PC-9 (cell line): ENCODE results near the gene EXD3. TPM values are rescaled to one million over a fixed set of nuclear protein-coding genes. Genes with fewer than 3 reads are reported as not detected.

ENCODE experiments used
- BruUV-seq: library from RNA; stranded (reverse); fragments of 400-500 nt; replicated peaks from 2 replicates; lab custom pipeline; 2021; lab: Mats Ljungman, UMichigan
- CTCF ChIA-PET: fragments of 300-600 bp; sonication (Branson Sonifier 250); formaldehyde crosslinking; loops from one replicate; lab custom pipeline; 2022; ENCODE audit warnings: antibody characterized with exemption; lab: Charles Lee
- POLR2A ChIA-PET: fragments of 300-600 bp; sonication (Branson Sonifier 250); formaldehyde crosslinking; loops from one replicate; lab custom pipeline; 2022; ENCODE audit warnings: antibody characterized with exemption; ENCODE audit not compliant: unreplicated experiment; lab: Charles Lee
- DNase-seq, 2 experiments: peaks; one replicate each; pipeline versions ENCODE4 v3.0.0 to v3.0.0-alpha.2; 2015 to 2022; ENCODE audit warnings: mixed read lengths in 1 of 2
- H2AFZ ChIP-seq: fragments of 200-600 bp; sonication (generic); 2 replicates; pipeline ENCODE4 v1.8.1; 2017; ENCODE audit warnings: antibody characterized with exemption
- H3F3A ChIP-seq: fragments of 200-600 bp; sonication (generic); 2 replicates; pipeline ENCODE4 v1.8.1; 2017; ENCODE audit warnings: antibody characterized with exemption, mild to moderate bottlenecking, low read depth; ENCODE audit not compliant: insufficient read depth
- H3K27ac ChIP-seq: fragments of 200-600 bp; sonication (generic); 2 replicates; pipeline ENCODE4 v1.6.1; 2016; ENCODE audit warnings: mixed run types
- H3K27me3 ChIP-seq: fragments of 200-600 bp; sonication (generic); 2 replicates; pipeline ENCODE4 v1.6.1; 2016; ENCODE audit warnings: low read depth, mixed run types; ENCODE audit not compliant: insufficient read depth
- H3K36me3 ChIP-seq: fragments of 200-600 bp; sonication (generic); 2 replicates; pipeline ENCODE4 v1.6.1; 2016; ENCODE audit warnings: low read depth, mixed run types
- H3K4me1 ChIP-seq: fragments of 200-600 bp; sonication (generic); replicated peaks from 2 replicates; pipeline ENCODE4 v1.6.1; 2016; ENCODE audit warnings: mixed run types; ENCODE audit not compliant: insufficient read depth
- H3K4me2 ChIP-seq: fragments of 200-600 bp; sonication (generic); 2 replicates; pipeline ENCODE4 v1.6.1; 2017; ENCODE audit warnings: mixed run types
- H3K4me3 ChIP-seq: fragments of 200-600 bp; sonication (generic); 2 replicates; pipeline ENCODE4 v1.6.1; 2016; ENCODE audit warnings: mixed run types
- H3K79me2 ChIP-seq: fragments of 200-600 bp; sonication (generic); 2 replicates; pipeline ENCODE4 v1.6.1; 2017; ENCODE audit warnings: low read depth, mixed run types
- H3K9me2 ChIP-seq: fragments of 200-600 bp; sonication (generic); 2 replicates; pipeline ENCODE4 v1.8.1; 2017; ENCODE audit warnings: mild to moderate bottlenecking; ENCODE audit not compliant: insufficient read depth
- H3K9me3 ChIP-seq: fragments of 200-600 bp; sonication (generic); 2 replicates; pipeline ENCODE4 v1.8.1; 2016; ENCODE audit warnings: low read depth; ENCODE audit not compliant: insufficient read depth
- H4K20me1 ChIP-seq: fragments of 200-600 bp; sonication (generic); 2 replicates; pipeline ENCODE4 v1.8.1; 2017; ENCODE audit not compliant: insufficient read depth
- EZH2 ChIP-seq: fragments of 200-600 bp; sonication (generic); IDR thresholded peaks from 2 replicates; pipeline ENCODE4 v1.8.0; 2017; ENCODE audit warnings: antibody characterized with exemption, low read depth
- intact Hi-C: fragments of 100-400 bp; cut with micrococcal nuclease; formaldehyde crosslinking; loops from one replicate; pipeline ENCODE4 v1.10.0; 2022; ENCODE audit not compliant: unreplicated experiment
- total RNA-seq: library from RNA; stranded (reverse); gene quantifications from 2 replicates; pipeline ENCODE4 v1.2.3, GENCODE V29; 2021
- TF ChIP-seq, protein P1 (sequence below): fragments of 200-600 bp; sonication (generic); conservative IDR thresholded peaks from 2 replicates; pipeline ENCODE4 v1.6.1; 2017; ENCODE audit warnings: mixed run types, antibody characterized with exemption, mild to moderate bottlenecking, moderate library complexity

Gene EXD3
- total RNA-seq, 1 experiment from 2014 or later = 23.7 TPM

DNA sequence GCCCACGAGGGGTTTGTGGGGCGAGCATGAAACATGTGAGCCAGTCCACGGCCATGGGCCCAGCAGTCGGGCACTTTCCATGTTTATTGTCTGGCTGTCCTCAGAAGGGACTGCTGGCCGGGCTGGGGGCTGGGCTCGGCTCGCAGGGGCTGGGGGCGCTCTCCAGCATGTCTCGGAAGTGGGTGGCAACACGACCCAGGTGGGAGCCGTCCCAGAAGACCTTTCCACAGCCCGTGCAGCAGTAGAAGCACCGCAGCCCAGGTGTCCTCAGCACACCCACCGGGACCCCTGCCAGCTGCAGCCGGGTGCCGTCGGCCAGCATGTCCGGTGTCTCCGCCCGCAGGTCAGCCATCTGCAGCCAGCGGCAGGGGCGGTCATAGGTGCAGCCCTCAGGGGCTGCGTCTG lies 116.1 kb downstream of the EXD3 start:
- no peak for DNase-seq
- Histone ChIP-seq H4K20me1 (no peaks in the 10 kb centered on the region), H3F3A (peaks cover 20% of the 10 kb centered on the region; the same call in 1 of the 2 replicates), H3K36me3 (no peaks in the 10 kb centered on the region), H2AFZ (no peak overlapping the region), H3K4me1 (peaks cover 32% of the 10 kb centered on the region), H3K27me3 (no peaks in the 10 kb centered on the region), H3K4me3 (no peak overlapping the region), H3K4me2 (no peak overlapping the region), H3K9me3 (no peaks in the 10 kb centered on the region), H3K79me2 (no peaks in the 10 kb centered on the region), H3K27ac (no peak overlapping the region), H3K9me2 (no peaks in the 10 kb centered on the region)
- BruUV-seq = no TSS peak
- CTCF ChIA-PET = interaction anchor here (0.6 kb wide), 1 partner anchor 10 kb away, joined by 6 read pairs; no protein-coding TSS in a partner anchor
- TF ChIP-seq EZH2 = no peak
- TF ChIP-seq, protein P1, sequence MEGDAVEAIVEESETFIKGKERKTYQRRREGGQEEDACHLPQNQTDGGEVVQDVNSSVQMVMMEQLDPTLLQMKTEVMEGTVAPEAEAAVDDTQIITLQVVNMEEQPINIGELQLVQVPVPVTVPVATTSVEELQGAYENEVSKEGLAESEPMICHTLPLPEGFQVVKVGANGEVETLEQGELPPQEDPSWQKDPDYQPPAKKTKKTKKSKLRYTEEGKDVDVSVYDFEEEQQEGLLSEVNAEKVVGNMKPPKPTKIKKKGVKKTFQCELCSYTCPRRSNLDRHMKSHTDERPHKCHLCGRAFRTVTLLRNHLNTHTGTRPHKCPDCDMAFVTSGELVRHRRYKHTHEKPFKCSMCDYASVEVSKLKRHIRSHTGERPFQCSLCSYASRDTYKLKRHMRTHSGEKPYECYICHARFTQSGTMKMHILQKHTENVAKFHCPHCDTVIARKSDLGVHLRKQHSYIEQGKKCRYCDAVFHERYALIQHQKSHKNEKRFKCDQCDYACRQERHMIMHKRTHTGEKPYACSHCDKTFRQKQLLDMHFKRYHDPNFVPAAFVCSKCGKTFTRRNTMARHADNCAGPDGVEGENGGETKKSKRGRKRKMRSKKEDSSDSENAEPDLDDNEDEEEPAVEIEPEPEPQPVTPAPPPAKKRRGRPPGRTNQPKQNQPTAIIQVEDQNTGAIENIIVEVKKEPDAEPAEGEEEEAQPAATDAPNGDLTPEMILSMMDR = no peak
- POLR2A ChIA-PET = no interaction called here
- intact Hi-C loops = no loop called here

DNA sequence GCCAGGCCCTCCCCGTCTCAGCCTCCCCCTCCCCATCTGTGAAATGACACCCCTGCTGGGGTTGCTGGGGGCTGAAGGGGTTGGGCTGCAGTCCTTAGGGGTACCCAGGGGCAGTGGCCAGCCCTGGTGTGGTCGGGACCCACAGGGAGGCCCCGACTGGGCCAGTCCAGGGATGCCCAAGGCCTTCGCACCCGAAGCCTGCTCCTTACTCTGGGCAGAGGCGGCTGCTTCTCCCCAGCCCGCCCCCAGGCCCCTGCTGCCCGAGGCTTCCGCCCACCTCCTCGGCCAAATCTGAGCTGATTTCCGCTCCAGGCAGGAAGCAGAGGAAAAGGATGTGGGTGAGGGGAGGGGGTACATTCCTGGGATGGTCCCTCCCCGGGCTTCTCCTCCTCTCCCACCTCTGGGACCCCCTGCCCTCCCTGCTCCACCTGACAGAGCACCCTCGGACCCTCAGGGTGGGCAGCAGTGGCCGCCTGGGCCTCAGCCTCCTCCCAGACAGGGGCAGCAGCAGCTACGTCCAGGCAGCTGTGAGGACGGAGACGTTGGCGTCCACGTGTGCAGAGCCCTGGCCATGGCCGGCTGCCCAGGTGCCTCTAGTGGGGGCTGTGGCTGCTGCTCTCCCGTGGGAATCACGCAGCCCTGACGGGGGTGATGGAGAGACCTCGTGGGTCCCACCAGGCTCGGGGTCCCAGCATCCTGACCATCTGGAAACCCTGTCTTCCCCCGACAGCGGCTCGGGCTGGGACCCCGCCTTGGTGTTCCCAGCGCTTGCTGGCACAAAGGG lies 116.7 kb downstream of the EXD3 start:
- no TSS peak for BruUV-seq

DNA sequence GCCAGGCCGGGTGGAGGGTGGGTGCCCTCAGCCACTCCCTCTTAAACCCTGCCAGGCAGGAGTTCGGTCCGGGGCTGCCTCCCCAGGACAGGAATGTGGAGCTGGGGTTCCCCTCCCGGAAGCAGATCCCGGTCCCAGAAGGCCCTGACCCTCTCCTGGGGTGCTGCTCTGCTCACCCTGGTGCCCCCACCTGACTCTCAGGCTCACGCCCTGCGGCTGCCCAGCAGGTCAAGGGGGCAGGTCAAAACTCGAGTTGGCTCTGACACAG lies 117.2 kb downstream of the EXD3 start:
- BruUV-seq = no TSS peak
- Histone ChIP-seq H2AFZ (no peak overlapping the region), H3K36me3 (no peaks in the 10 kb centered on the region), H3K4me1 (peaks cover 23% of the 10 kb centered on the region), H4K20me1 (no peaks in the 10 kb centered on the region), H3K4me3 (no peak overlapping the region), H3K9me3 (no peaks in the 10 kb centered on the region), H3K27ac (no peak overlapping the region), H3K4me2 (no peak overlapping the region), H3K79me2 (peaks cover 3% of the 10 kb centered on the region), H3K27me3 (no peaks in the 10 kb centered on the region), H3K9me2 (no peaks in the 10 kb centered on the region), H3F3A (peaks cover 21% of the 10 kb centered on the region; the same call in 1 of the 2 replicates)
- TF ChIP-seq EZH2 = no peak
- TF ChIP-seq, protein P1 = no peak
- intact Hi-C loops = no loop called here
- ChIA-PET POLR2A (no interaction called here), CTCF (interaction anchor here (0.6 kb wide), 1 partner anchor 229 kb away, joined by 4 read pairs; no protein-coding TSS in a partner anchor)
- DNase-seq = no peak

More for the DNA sequence above, 116.7 kb downstream of the EXD3 start:
- H3K4me3 ChIP-seq = no peak overlapping the region
- no peak for TF ChIP-seq EZH2
- TF ChIP-seq, protein P1 = no peak
- H3K9me3 ChIP-seq = no peaks in the 10 kb centered on the region
- H2AFZ ChIP-seq = no peak overlapping the region
- H3K27ac ChIP-seq = no peak overlapping the region
- H4K20me1 ChIP-seq = no peaks in the 10 kb centered on the region
- intact Hi-C loops = no loop called here
- peaks cover 23% of the 10 kb centered on the region; the same call in 1 of the 2 replicates for H3F3A ChIP-seq
- CTCF ChIA-PET = interaction anchor here (0.6 kb wide), 2 partner anchors 11 to 229 kb away, joined by 4 to 6 read pairs; no protein-coding TSS in a partner anchor
- H3K9me2 ChIP-seq = no peaks in the 10 kb centered on the region
- no peaks in the 10 kb centered on the region for H3K36me3 ChIP-seq
- peaks cover 28% of the 10 kb centered on the region for H3K4me1 ChIP-seq
- no peaks in the 10 kb centered on the region for H3K79me2 ChIP-seq
- POLR2A ChIA-PET = no interaction called here
- no peak for DNase-seq
- no peak overlapping the region for H3K4me2 ChIP-seq
- no peaks in the 10 kb centered on the region for H3K27me3 ChIP-seq
